ENCODE measurements around the gene SRD5A3.

SRD5A3 gene

DNA sequence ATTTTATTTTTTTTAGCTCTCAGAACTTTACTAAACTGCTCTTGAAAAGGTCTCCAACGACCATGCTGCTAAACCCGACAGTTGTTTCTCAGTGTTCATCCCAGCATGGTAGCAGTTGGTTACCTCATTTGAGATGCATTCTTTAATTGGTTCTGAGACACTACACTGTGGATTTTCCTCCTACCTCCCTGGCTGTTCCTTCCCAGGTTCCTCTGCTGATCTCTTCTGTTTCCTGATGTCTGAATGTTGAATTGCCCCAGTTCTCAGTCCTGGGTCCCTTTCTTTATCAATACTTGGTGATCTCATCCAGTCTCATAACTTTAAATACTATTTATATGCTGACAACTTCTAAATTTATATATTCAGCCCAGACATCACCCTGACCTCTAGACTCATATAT is 30.7 kb downstream of the SRD5A3 start:
- no peak for DNase-seq (ENCODE audit: low read depth in 2 of 2)

DNA sequence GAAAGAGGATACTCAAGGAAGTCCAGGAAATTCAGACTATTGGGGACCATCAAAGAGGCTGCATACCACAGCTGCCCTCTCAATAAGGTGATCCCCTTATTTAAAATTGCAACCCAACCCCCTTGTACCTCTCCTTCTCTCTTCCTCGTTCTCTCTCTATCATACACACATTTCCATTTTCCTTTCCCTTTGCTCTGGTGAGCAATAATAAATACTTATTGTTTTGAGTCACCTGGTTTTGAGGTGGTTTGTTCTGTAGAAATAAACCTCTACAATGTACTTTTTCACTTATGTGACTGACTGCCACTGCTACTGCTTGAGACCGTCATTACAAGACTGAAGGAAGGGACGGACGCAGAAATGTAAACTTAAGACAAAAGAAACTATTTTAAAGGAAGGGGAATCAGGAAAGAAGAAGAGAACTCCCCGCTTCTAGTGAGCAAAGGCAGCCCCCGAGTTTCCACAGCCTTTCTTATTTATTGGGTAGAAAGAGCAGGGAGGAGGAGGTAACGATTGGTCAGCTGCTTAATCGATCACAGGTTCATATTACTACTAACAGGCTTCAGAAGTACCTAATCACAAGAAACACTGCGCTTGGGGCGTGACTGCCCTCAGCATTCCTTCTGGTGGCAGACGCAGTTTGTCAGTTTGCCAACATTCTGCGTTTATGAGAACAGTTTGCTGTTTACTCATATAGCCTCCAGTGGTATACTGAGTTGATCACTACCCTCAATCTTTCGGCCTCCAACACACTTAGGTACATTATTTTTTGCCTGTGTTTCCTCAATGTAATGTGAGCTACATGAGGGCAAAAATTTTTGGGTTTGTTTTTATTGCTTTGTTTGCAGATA is 32.8 kb downstream of the SRD5A3 start:
- DNase-seq (ENCODE audit: low read depth in 2 of 2) = no peak

DNA sequence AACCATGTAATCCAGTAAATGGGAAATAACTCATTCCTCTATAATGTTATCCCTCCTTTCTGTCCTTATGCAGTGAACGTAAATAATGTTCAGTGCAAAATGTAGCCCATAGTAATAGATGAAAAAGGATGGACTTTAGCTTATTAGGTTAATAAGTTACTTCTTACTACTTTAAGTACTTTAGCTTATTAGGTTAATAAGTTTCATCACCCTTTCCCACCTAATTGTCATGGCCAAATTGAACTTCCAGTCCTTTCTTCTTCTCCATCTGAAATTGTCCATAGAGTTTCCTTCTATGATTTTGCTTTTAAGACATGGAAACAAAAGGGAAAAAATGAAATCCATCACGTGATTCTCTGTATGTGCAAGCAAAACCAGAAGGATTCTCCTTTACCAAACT is 34.5 kb downstream of the SRD5A3 start:
- DNase-seq (ENCODE audit: low read depth in 2 of 2) = no peak

DNA sequence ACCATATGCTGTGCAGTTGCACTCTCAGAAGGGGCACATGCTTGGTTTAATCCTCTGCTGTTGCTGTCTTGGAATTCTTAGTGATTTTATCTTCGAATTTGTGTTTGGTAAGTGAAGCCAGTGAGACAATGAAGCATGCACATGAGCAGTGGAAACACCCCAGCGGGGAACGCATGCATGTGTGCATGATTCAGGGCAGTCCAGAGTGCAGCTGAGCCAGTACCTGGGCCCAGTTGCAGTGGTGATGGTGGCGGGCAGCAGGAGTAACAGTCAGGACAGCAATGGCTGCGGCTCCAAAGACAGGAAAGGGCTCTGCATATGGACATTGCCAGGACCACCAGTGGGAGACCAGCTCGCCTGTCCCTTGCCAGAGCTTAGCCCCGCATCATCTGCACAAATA is 35.5 kb downstream of the SRD5A3 start:
- no peak for DNase-seq (ENCODE audit: low read depth in 2 of 2)

DNA sequence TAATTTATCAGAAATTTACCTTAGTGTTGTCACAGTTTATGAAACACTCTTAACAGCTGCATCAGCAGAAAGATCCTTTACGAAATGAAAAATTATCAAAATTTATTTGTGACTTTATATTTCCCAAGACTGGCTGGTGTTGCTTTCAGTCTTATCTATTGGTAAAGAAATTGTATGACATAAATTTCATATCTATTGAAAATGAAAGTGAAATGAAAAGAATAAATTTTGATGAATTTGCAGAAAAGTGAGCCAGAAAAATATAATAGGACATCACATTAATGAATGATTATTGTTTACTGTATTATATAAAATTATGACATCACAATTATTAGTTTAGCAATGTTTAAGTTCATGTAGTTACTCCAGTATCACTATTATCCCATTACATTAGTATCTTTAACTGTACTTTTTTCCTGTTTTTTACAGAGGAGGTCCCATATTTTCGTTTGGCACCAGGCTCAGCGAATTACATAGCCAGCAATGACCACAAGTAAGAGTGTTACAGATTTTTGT is 36.5 kb downstream of the SRD5A3 start:
- DNase-seq (ENCODE audit: low read depth in 2 of 2) = no peak

DNA sequence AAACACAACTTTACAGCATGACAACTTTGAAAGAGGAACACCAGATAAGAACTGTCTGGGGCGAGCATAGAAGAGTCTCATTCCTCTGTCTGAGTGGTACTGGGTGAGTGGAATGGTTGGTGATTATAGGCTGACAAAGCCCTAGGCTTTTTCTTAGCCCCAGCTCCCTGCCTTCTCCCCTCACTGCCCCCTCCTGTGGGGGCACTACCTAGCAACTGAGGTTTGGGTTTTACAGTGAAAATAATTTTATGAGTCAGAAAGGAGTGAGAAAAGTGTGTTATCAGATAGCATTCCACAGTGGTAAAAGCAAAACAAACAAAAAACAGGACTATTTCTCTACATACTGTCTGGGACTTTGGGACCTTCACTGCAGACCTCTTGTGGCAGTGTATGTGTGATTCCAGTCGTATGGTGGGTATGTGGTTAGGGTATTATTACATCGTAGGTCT is 39.2 kb downstream of the SRD5A3 start:
- no peak for DNase-seq (ENCODE audit: low read depth in 2 of 2)

DNA sequence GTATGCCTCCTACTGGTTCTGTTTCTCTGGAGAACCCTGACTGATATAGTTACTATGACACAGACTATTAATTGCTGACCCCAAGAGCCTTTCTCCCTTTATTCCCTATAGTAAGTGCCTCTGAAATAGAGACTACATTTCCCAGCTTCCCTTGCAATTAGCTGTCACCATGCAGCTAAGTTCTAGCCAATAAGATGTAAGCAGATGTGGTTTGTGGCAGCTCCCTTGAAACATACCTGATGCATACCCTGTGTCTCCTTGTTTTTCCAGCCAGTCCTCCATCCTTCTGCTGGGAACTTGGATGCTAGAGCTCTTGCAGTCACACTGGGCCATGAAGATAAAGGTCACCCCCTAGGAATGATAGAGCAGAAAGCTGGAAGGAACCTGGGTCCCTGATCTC is 40.0 kb downstream of the SRD5A3 start:
- DNase-seq (ENCODE audit: low read depth in 2 of 2) = no peak

DNA sequence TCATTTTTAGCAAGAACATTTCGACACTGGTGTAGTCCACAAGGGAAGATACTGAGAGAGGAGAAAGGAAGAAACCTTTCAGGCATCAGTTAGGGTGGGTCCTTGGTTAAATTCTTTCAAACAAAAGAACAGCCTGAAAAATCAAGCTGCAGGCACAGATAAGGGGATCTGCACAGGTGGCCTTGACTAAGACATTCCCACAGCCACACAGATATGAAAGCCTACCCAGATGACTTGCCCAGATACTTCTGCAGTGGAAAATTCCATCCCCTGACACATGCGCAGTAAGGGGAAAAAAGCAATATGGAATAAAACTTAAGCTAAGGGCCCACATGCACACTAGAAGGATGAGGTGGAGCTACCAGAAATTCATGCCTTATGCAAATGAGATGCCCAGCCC is 40.8 kb downstream of the SRD5A3 start:
- no peak for DNase-seq (ENCODE audit: low read depth in 2 of 2)

DNA sequence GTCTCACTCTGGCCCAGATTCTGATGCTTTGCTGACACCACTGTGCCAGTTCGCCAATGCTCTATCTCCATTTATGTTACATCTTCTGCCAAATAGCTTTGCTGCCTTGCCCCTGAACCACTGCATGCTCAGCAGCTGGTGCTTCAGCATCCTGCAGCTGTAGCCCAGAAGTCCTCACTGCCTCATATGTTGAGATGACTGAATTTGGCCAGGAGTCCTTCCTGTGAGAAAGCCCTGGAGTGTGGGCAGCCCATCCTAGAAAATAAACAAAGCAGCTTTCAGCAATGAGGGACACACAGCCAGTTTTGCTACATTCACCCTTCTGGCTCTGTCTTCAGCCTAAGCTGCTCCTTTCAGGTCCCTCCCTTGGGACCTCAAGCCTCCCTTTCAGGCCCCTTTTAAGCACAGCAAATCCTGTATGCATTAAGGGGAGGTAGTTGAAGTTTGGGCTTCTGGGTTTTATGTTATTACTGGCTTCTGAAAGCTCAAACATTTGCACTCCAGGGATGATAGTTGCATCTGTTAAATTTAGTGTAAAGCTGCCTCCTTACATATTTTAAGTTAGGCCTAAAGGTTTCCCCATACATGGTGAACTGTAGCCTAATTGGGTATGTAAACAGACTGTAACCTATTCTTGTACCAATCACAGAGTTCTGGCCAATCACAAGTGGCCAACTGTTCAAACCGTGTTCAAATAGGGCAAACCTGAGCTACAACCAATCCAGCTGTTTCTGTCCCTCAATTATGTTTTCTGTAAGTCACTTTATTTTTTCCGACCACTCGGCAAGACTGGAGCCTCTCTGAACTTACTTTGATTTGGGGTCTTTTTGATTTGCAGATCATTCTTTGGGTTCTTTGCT is 47.6 kb downstream of the SRD5A3 start:
- no peak for DNase-seq (ENCODE audit: low read depth in 2 of 2)

DNA sequence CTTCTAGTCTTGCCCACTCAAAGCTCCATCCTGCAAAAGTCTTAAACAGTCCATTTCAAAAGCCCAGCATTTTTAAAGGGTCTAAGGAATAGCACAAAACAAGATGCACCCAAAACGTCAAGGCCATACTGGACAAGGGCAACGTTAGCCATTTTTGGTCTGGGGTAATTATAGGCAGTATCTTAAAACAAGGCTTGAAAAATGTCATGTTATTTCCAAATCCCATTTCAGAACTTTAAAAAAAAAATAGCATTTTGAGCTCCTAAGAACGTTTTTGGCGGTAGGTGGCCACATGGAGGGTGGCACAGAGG is 49.1 kb downstream of the SRD5A3 start:
- no peak for DNase-seq (ENCODE audit: low read depth in 2 of 2)

DNA sequence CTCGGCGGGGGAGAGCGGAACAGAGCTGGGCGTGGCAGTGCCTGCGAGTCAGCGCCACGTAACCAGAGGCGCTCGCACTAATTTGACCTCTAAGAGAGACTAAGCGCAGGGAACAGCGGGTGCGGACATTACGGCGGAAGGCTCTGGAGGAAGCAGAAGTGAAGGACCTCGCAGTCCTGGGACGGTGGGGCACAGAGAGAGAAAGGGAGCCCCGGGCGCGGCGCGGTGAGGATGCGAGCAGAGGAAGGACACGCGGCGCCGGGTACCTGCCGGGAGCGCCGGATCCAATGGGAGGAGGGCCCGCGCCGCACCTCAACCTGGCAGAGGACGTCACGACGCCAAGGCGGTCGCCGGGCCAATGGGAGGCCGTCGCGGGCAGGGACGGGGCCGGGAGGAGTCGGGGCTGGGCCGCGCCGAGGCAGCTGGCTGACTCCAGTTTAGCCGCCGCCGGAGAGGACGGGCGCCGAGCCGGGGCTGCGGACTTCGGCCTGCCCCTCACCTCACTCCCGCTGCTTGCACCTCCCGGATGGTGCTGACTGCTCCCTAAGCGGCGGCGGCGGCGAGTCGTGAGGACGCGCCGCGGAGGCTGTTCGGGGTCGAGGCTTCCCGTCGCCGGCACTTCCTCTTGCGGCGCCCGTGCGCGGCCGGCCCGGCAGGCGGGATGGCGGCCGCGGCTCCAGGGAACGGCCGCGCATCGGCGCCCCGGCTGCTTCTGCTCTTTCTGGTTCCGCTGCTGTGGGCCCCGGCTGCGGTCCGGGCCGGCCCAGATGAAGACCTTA is 49.7 kb downstream of the SRD5A3 start, which contains the start of gene TMEM165:
Gene TMEM165 (plus strand): TSS at position 429 of the 779 bp plus-strand sequence. CDS start 233 bp downstream, at position 662.
- DNase-seq (ENCODE audit: low read depth in 2 of 2) = peak; percentile 62 to 70

DNA sequence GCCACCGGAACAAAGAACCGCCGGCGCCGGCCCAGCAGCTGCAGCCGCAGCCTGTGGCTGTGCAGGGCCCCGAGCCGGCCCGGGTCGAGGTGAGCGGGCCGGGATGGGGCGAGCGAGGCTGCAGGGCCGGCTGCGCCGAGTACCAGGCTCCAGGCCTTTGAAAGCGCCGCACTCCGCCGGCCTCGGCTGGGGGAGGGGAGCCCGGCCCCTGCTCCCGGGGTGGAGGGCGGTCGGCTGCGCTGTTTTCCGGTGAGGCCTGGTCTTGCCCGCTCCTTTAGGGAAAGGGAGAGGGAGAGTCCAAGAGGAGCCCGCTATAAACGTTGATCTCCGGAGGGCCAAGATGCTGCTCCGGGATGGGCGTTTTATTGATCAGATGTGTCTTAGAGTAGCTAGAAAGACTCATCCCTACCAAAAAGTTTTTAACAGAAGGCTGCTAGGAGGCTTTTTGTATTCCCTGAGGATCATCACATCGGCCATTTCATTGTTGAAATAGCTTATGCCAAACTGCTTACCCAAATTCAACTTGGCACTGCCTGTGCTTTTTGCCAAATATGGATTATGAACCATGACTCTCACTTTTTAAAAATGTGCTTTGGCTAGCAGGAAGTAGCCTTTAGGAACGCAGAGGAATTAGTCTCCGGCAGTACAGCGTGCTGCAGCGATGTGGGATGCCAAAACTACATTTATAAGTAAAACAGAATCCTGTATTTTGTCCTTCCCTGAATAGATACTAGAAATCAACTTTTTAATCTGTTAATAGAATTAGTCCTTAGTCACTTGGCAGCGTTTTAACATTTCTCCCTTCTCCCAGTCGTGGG is 50.5 kb downstream of the SRD5A3 start:
- DNase-seq (ENCODE audit: low read depth in 2 of 2) = no peak

DNA sequence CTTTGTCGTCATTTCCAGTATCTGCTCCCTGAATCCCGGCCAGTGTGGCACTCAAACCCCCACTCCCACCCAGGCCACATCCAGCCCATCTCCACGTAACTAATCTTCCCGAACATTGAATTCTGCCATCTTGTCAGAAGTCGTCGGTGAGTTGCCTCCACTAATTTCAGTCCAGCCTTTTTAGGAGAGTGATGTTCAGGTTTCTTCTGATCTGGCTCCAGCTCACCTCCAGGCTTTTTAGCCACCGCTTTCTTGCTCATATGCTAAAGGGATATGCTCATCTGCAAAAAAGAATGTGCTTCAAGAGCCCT is 51.0 kb downstream of the SRD5A3 start:
- no peak for DNase-seq (ENCODE audit: low read depth in 2 of 2)

DNA sequence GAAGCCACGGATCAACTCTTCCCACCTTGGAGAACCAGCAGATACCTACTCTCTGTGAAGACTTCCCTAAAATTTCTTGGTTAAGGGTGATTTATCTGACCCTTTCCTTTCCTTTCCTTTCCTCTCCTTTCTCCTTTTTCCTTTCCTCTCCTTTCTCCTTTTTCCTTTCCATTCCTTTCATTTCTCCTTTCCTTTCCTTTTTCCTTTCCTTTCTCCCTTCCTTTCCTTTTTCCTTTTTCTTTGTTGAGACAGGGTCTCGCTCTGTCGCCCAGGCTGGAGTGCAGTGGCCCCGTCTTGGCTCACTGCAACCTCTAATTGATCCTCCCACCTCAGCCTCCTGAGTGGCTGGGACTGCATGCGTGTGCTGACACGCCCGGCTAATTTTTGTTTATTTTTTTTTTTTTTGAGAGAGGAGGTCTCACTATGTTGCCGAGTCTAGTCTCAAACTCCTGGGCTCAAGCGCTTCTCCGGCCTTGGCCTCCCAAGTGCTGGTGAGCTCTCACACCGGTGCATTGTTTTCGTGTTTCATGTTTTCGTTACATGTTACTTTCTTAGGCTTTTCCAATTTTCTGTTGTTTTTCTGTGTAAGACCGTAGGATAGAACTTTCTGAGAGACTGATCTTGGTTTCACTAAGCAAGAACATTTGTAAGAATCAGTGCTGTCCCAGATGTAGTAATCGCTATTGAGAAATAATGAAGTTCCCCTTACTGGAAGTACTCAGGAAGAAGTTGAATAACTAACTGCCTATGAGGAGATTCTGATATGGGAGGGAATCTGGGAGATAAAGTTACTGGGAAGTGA is 51.7 kb downstream of the SRD5A3 start:
- no peak for DNase-seq (ENCODE audit: low read depth in 2 of 2)

DNA sequence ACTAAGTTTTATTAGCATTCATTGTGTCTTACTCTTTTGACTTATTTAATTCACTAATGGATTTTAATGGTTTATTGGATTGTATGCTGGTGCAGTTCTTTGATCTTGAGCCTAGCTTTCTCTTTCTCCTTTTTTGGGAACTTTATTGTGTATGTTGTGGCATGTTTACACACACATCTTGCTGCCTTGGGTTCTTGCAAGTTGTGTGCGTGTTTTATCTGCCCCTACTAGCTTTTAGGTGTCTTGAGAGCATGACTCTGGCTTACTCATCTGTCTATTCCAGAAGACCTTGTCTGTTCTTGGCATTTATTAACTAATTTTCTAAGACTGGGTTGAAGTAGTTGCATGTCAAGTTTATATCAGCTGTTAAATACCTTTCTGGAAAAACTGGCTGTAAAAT is 52.4 kb downstream of the SRD5A3 start:
- no peak for DNase-seq (ENCODE audit: low read depth in 2 of 2)

DNA sequence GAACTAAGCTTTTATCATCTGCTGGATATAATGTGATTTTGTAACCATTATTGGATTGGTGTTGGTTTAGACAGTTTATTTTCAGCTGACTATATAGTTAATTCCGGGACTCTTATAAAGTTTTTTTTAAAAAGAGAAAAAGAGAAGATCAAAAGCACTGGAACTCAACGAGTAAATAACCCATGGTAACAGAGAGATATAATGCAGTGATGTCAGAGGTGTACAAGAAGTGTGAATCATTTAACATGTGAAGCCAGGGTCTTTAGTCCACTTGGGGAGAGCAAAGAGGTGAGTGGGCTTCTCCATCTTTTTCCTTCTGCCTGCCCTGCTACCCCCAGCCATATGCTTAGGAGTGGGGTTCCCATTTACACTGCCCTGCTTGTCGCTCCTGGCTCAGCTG is 52.9 kb downstream of the SRD5A3 start:
- DNase-seq (ENCODE audit: low read depth in 2 of 2) = no peak

DNA sequence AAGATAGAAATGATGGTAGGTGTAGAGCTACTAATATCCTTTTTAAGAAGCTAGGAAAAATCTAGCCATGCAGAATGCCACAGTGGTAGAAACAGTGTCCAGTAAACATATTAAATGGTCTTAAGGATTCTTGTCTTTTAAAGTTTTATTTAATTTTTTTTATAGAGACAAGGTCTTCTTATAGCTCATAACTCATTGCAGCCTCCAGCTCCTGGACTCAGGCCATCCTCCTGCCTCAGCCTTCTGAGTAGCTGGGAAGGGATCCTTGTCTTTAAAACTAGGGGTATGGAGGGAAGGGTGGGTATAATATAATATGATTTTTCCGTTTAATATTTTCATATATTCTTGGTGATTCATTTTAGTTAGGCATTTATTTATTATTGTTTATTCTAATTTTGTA is 53.5 kb downstream of the SRD5A3 start:
- no peak for DNase-seq (ENCODE audit: low read depth in 2 of 2)

DNA sequence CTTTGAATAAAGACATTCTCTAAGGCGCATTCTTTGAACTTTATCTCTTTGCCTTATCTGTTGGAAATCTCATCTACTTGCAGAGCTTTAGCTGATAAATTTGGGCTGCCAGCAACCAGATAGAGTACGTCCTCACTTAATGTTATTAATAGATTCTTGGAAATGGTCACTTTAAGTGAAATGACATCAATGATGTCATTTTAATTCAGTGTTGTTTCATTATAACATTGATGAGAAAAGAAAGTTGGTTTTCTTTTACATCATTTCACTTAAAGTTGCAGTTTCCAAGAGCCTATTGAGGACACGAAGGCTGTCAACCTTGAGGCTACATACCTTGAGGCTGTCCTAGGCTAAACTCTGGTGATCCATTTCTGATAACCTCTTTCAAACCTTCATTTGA is 59.0 kb downstream of the SRD5A3 start:
- no peak for DNase-seq (ENCODE audit: low read depth in 2 of 2)

DNA sequence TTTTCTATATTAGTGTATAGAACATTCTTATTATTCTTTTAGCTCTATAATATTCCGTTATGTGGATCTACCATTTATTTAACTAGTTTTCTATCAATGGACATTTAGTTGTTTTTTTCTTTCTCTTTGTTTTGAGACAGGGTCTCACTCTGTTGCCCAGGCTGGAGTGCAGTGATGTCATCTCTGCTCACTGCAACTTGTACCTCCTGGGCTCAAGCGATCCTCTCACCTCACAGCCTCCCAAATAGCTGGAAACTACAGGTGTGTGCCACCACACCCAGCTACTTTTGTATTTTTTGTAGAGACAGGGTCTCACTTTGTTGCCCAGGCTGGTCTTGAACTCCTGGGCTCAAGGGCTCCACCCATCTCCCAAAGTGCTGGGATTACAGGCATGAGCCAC is 60.5 kb downstream of the SRD5A3 start:
- no peak for DNase-seq (ENCODE audit: low read depth in 2 of 2)

DNA sequence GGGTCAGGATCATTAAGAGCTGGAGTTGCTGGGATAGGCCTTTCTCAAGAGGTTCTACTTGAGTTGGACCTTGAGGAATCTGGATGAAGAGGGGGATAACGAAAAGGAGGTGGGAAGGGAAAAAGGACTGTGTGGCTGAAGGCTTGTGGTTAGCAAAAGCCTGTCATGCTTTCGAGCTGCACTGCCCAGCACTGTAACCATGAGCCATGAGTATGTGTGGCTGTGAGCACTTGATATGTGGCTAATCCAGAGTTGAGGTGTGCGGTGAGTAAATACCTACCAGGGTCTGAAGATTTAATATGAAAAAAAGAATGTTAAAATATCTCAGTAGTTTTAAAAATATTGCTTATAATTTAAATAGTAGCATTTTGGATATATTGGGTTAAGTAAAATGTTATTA is 61.1 kb downstream of the SRD5A3 start:
- DNase-seq (ENCODE audit: low read depth in 2 of 2) = no peak

DNA sequence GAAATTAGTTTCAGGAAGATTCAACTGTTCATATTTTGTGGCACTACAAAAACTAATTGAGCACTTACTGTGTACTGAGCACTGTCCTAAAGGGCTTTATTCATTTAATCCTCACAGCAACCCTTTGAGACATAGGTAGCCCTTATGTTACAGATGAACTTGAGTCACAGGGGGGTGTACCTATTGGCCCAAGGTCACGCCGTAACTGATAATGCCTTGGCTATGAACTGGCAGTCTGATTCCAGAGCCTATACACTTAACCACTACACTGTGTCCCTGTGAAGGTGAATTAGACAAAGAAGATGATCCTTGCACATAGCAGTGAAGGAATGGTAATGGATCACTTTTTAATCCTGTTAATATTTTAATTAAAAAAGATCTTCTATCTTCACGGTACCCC is 61.7 kb downstream of the SRD5A3 start:
- no peak for DNase-seq (ENCODE audit: low read depth in 2 of 2)

All from stimulated activated CD4-positive, alpha-beta T cell treated with anti-CD3 and anti-CD28 coated beads, Interleukin-1b, Interleukin-23, amount 100 ng/mL, for 1 hour (primary cell).